ENCODE data around the gene IDH3B. TPM values are rescaled to one million over a fixed set of nuclear protein-coding genes. Genes with fewer than 3 reads are reported as not detected.

Gene IDH3B
- total and polyA plus RNA-seq, 9 donors: 90.9 to 112 (median 102) TPM

DNA sequence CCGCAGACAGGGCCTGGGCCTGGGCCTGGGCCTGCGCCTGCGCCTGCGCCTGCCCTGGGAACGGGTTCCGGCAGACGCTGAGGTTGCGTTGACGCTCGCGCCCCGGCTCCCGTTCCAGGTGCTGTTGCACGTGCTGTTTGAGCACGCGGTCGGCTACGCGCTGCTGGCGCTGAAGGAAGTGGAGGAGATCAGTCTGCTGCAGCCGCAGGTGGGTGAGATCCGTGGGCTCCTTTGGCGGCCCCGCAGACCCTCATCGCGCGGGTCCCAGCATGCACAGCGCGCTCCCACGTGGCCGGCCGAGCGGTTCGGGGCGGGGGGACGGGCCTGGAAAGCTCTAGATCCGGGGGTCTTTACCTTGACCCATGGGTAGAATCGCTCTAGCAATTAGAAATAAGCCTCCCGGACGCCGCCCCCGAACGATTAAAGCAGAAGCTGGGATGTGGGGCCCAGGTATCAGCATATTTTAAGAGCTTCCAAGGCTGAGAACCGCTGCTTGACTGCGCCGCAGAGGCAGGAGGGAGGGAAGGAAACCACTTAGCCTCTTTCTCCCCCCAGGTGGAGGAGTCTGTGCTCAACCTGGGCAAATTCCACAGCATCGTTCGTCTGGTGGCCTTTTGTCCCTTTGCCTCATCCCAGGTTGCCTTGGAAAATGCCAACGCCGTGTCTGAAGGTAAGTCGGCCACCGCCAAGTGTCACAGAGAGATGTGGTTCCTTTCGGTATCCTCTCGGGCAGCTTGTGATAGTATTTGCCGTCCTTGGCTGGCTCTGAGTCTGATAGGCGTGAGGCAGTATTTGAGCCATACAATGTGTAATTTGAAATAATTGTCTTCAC, 11.1 kb downstream of the IDH3B start:
- DNase-seq: no peak
- H3K27ac ChIP-seq (ENCODE audit: low read length): peak overlapping the region; percentile 59
- H3K9me3 ChIP-seq (replicated peaks; ENCODE audit: control insufficient read depth, low read depth, low read length): no peaks in the 10 kb centered on the region
- WGBS (ENCODE audit: insufficient coverage): under 1% methylated on average over 53 of the region's 56 CpGs
- peak overlapping the region; percentile 92 for H3K4me3 ChIP-seq (ENCODE audit: low read length)
- peaks cover 15% of the 10 kb centered on the region for H3K4me1 ChIP-seq (ENCODE audit: control insufficient read depth, insufficient read depth, low read length)
- peaks cover 43% of the 10 kb centered on the region for H3K36me3 ChIP-seq (ENCODE audit: control insufficient read depth, insufficient read depth, low read length)
- H3K27me3 ChIP-seq (ENCODE audit: control insufficient read depth, insufficient read depth, low read length): no peaks in the 10 kb centered on the region

DNA sequence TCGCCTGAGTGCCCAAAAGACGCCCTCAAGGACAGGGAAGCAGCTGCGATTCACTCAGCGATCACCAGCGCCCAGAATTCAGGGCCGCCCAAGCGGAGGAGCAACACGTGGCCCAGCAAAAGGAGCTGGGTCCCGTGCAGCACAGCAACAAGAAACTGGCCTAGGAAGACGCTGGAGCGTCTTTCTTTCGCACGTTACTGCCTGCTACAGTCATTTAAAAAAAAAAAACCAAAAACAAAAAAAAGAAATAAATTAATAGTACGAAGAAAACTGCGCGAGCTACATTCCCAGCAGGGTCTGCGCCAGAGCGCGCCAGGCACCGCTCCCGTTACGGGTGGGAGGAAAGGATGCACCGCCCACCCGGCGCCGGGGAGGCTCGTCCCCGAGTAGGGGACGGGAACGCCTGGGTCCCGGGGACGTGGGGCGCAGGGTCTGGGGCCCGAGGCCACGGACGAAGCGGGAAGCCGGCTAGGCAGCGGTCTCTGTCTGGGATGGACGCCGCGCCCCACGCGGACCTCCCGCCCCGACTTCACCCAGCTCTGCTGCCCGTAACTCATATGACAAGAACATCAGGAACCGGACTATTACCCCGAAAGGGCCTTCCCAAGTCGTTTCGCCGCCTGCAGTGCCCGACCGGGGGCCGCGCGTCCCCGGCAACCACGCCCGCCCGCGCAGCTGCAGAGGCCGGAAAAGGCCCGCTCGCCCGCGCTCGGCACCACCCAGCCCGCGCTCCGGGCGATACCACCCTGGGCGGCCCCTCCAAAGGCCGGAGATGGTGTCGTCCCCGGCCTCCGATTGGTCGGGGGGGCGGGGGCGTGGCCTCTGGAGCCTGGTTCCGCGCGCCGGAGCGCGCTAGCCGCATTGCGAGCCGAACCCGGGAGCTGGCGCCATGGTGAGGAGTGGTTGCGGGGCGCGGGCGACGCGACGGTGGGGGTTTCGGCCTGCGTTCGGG, 12.0 kb downstream of the IDH3B start, which contains the start of gene NOP56:
TSS of gene NOP56 (plus strand) at position 861 of the 952 bp plus-strand sequence. CDS start at position 890, 29 bp downstream.
- WGBS (ENCODE audit: insufficient coverage): under 1% methylated on average over 93 of the region's 101 CpGs
- Histone ChIP-seq H3K27me3 (ENCODE audit: control insufficient read depth, insufficient read depth, low read length) (no peaks in the 10 kb centered on the region), H3K36me3 (ENCODE audit: control insufficient read depth, insufficient read depth, low read length) (peaks cover 34% of the 10 kb centered on the region), H3K27ac (ENCODE audit: low read length) (peak within 1 kb of the TSS; percentile 92), H3K4me1 (ENCODE audit: control insufficient read depth, insufficient read depth, low read length) (peaks cover 15% of the 10 kb centered on the region), H3K4me3 (ENCODE audit: low read length) (peak within 1 kb of the TSS; percentile 92), H3K9me3 (replicated peaks; ENCODE audit: control insufficient read depth, low read depth, low read length) (no peaks in the 10 kb centered on the region)
- DNase-seq: peak; percentile 97

DNA sequence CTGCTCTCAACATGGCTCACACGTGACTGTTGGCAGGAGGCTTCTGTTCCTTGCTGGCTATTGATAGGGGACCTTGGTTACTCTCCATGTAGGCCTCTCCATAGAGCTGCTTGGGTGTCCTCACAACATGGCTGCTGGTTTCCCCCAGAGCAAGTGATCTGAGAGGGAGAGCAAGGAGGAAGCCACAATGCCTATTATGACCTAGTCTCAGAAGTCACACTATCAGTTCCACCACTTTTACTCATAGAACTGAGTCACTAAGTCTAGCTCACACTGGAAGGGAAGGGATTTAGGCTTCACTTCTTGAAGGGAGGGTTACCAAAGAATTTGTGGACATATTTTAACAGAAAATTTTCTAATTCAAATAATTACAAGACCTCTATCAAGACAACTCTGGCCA, 20.3 kb downstream of the IDH3B start:
- H3K27ac ChIP-seq (ENCODE audit: low read length): no peak overlapping the region
- no peak overlapping the region for H3K4me3 ChIP-seq (ENCODE audit: low read length)
- peaks cover 3% of the 10 kb centered on the region for H3K36me3 ChIP-seq (ENCODE audit: control insufficient read depth, insufficient read depth, low read length)
- no CpG with 5 or more reads among the region's 1 CpG for WGBS (ENCODE audit: insufficient coverage)
- DNase-seq: no peak
- no peaks in the 10 kb centered on the region for H3K27me3 ChIP-seq (ENCODE audit: control insufficient read depth, insufficient read depth, low read length)
- H3K9me3 ChIP-seq (replicated peaks; ENCODE audit: control insufficient read depth, low read depth, low read length): no peaks in the 10 kb centered on the region
- H3K4me1 ChIP-seq (ENCODE audit: control insufficient read depth, insufficient read depth, low read length): no peaks in the 10 kb centered on the region

DNA sequence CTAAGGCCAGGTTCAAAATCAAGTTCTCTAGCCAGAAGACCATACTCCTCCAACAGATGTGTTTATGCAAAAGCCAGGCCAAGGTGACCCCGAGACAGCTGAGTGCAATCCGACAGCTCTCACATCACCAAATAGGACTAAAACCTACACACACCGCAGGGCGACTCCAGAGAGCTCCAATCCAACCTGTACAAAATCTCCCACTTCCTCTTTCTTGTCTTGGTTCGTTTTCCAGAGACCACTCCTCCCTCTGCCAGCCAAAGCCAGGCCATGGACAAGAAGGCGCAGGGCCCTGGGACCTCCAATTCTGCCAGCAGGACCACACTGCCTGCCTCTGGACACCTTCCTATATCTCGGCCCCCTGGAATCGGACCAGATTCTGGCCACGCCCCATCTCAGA, 23.1 kb downstream of the IDH3B start:
- 78% methylated on average over 9 of the region's 9 CpGs for WGBS (ENCODE audit: insufficient coverage)
- H3K27me3 ChIP-seq (ENCODE audit: control insufficient read depth, insufficient read depth, low read length): no peaks in the 10 kb centered on the region
- H3K4me1 ChIP-seq (ENCODE audit: control insufficient read depth, insufficient read depth, low read length): no peaks in the 10 kb centered on the region

DNA sequence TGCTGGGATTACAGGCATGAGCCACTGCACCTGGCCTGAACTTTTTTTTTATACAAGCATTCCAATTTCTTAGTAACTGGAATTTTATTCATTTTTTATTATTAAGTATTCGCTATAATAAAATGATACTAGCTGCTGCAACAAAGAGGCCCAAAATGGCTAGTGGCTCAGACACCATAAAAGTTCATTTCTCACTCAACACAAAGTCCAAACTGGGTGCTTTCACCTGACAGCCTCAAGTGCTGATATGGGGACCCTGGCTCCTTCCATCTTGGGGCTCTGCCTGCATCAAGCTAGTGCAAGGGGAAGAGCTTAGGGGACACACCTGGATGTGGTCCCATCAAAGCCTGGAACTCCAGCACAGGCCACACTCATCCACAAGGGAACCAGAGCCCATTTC, 23.8 kb downstream of the IDH3B start:
- Histone ChIP-seq H3K4me1 (ENCODE audit: control insufficient read depth, insufficient read depth, low read length) (no peaks in the 10 kb centered on the region), H3K9me3 (replicated peaks; ENCODE audit: control insufficient read depth, low read depth, low read length) (no peaks in the 10 kb centered on the region), H3K36me3 (ENCODE audit: control insufficient read depth, insufficient read depth, low read length) (peaks cover 3% of the 10 kb centered on the region), H3K27ac (ENCODE audit: low read length) (no peak overlapping the region), H3K4me3 (ENCODE audit: low read length) (no peak overlapping the region), H3K27me3 (ENCODE audit: control insufficient read depth, insufficient read depth, low read length) (peaks cover 2% of the 10 kb centered on the region)
- DNase-seq: no peak
- WGBS (ENCODE audit: insufficient coverage): no CpG with 5 or more reads among the region's 1 CpG

More for the DNA sequence above, 23.1 kb downstream of the IDH3B start:
- no peak for DNase-seq
- no peak overlapping the region for H3K4me3 ChIP-seq (ENCODE audit: low read length)
- no peaks in the 10 kb centered on the region for H3K9me3 ChIP-seq (replicated peaks; ENCODE audit: control insufficient read depth, low read depth, low read length)
- H3K27ac ChIP-seq (ENCODE audit: low read length): no peak overlapping the region
- H3K36me3 ChIP-seq (ENCODE audit: control insufficient read depth, insufficient read depth, low read length): peaks cover 3% of the 10 kb centered on the region

DNA sequence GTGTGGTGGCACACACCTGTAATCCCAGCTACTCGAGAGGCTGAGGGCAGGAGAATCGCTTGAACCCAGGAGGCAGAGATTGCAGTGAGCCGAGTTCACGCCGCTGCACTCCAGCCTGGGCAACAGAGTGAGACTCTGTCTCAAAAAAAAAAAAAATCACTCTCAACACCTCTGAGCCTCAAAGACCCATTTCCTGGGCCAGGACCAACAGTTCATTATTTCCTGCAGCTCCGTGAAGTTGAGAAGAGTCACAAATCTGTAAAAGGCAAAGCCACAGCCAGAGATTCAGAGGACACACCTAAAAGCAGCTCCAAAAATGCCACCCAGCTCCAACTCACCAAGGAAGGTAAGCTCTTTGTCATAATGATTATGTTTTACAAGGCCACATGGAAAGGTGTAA, 26.8 kb downstream of the IDH3B start:
- no peak for DNase-seq
- WGBS (ENCODE audit: insufficient coverage): 78% methylated on average over 6 of the region's 6 CpGs
- no peaks in the 10 kb centered on the region for H3K9me3 ChIP-seq (replicated peaks; ENCODE audit: control insufficient read depth, low read depth, low read length)
- no peak overlapping the region for H3K27ac ChIP-seq (ENCODE audit: low read length)
- H3K4me3 ChIP-seq (ENCODE audit: low read length): no peak overlapping the region
- no peaks in the 10 kb centered on the region for H3K4me1 ChIP-seq (ENCODE audit: control insufficient read depth, insufficient read depth, low read length)
- no peaks in the 10 kb centered on the region for H3K36me3 ChIP-seq (ENCODE audit: control insufficient read depth, insufficient read depth, low read length)
- H3K27me3 ChIP-seq (ENCODE audit: control insufficient read depth, insufficient read depth, low read length): peaks cover 7% of the 10 kb centered on the region

DNA sequence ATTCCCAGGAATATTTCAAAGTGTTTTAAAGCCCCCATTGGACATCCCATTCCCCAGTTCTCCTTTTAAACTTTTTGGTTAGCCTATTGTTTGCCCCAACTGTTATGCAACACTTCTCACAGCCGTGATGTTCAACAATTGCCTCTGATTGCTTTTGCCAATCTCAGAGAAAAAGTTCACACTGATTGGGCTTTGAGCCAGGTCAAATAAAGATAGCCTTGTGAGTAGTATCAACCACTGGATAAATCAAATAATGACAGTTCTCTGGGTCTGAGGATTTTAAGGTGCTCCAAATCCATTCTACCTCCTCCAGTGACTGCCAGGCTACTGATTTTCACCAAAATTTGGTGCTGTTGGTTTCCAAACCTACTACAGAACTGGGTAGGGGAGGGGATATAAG, 30.6 kb downstream of the IDH3B start:
- no peak overlapping the region for H3K27ac ChIP-seq (ENCODE audit: low read length)
- DNase-seq: no peak
- H3K4me1 ChIP-seq (ENCODE audit: control insufficient read depth, insufficient read depth, low read length): no peaks in the 10 kb centered on the region
- H3K4me3 ChIP-seq (ENCODE audit: low read length): no peak overlapping the region
- H3K9me3 ChIP-seq (replicated peaks; ENCODE audit: control insufficient read depth, low read depth, low read length): no peaks in the 10 kb centered on the region
- H3K36me3 ChIP-seq (ENCODE audit: control insufficient read depth, insufficient read depth, low read length): no peaks in the 10 kb centered on the region
- no CpG with 5 or more reads among the region's 1 CpG for WGBS (ENCODE audit: insufficient coverage)
- H3K27me3 ChIP-seq (ENCODE audit: control insufficient read depth, insufficient read depth, low read length): peaks cover 9% of the 10 kb centered on the region

DNA sequence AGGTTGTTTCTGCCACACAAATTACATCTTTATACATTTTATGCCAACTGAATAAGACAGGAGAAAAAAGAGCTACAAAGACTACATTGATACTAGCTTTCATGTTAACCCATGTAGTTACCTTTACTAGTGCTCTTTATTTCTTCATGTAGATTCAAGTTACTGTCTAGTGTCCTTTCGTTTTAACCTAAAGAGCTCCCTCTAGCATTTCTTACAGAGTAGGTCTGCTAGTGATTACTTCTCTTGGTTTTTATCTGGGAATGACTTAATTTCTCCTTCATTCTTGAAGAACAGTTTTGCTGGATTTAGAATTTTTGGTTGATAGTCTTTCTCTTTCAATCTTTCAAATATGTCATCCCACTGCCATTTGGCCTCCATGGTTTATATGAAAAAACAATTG, 32.8 kb downstream of the IDH3B start:
- no peak for DNase-seq
- H3K9me3 ChIP-seq (replicated peaks; ENCODE audit: control insufficient read depth, low read depth, low read length): peaks cover 5% of the 10 kb centered on the region
- H3K4me1 ChIP-seq (ENCODE audit: control insufficient read depth, insufficient read depth, low read length): no peaks in the 10 kb centered on the region
- peaks cover 9% of the 10 kb centered on the region for H3K27me3 ChIP-seq (ENCODE audit: control insufficient read depth, insufficient read depth, low read length)
- WGBS (ENCODE audit: insufficient coverage): no CpG with 5 or more reads among the region's 1 CpG
- H3K27ac ChIP-seq (ENCODE audit: low read length): no peak overlapping the region
- H3K4me3 ChIP-seq (ENCODE audit: low read length): no peak overlapping the region
- no peaks in the 10 kb centered on the region for H3K36me3 ChIP-seq (ENCODE audit: control insufficient read depth, insufficient read depth, low read length)

DNA sequence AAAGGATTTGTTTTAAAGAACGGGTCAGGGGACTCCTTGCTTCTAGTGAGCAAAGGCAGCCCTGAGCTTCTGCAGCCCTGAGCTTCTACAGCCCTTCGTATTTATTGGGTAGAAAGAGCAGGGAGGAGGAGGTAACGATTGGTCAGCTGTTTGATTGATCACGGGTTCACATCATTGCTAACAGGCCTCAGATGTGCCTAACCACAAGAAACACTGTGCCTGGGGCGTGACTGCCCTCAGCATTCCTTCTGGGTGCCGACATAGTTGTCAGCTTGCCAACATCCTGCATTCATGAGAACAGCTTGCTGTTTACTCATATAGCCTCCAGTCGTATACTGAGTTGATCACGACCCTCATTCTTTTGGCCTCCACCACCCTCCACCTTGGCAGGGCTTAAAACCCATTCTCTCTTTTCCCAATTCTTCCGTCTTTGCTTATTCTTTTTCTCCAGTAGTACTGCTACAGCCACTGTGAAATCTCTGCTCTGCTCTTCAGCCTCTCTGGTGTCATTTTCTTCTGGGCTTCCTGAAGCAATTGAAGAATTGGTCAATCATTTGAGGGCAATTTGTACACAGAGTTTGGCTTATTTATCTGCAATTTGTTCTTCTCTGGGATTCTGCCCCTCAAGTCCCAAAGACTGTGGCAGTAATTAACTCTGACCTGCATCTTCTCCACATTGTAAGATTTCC, 37.0 kb downstream of the IDH3B start:
- no peak overlapping the region for H3K27ac ChIP-seq (ENCODE audit: low read length)
- no peaks in the 10 kb centered on the region for H3K4me1 ChIP-seq (ENCODE audit: control insufficient read depth, insufficient read depth, low read length)
- H3K9me3 ChIP-seq (replicated peaks; ENCODE audit: control insufficient read depth, low read depth, low read length): peaks cover 6% of the 10 kb centered on the region
- no peaks in the 10 kb centered on the region for H3K36me3 ChIP-seq (ENCODE audit: control insufficient read depth, insufficient read depth, low read length)
- WGBS (ENCODE audit: insufficient coverage): 74% methylated on average over 7 of the region's 9 CpGs
- DNase-seq: no peak
- no peak overlapping the region for H3K4me3 ChIP-seq (ENCODE audit: low read length)
- peaks cover 4% of the 10 kb centered on the region for H3K27me3 ChIP-seq (ENCODE audit: control insufficient read depth, insufficient read depth, low read length)

Data from muscle of leg (tissue), 11 donors.